NCI-H2227 treated with DMSO at 0.1 percent for 48 hours (cell line): ENCODE measurements around the gene LRP5.

Experiments
- DNase-seq: peaks from one replicate; lab custom pipeline; 2025; lab: John Stamatoyannopoulos, UW

Gene LRP5

DNA sequence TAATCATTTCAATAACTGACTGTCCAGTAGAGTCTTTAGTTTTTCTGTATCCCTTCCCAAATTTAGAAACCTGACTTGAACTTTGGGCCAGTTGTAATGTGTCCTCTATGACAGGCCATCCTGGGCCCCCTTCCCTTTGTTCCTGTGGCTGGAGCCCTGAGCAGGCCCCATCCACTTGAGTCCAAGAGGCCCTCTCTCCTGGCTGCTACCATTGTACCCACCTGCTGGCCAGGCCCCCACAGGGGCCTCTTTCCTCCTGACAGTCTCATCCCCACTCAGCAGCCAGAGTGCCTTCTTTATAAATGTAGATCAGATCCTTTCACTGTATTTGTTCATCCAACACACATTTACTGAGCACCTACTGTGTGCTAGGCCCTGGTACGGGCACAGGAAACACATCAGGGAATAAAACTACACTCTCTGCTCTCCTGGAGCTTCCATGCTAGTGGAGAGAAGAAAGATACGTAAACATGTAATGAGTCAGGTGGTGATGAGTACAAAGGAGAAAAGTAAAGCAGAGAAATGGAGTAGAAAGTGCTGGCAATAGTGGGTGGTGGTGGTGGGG is 2.7 kb upstream of the LRP5 start:
- no peak for DNase-seq

DNA sequence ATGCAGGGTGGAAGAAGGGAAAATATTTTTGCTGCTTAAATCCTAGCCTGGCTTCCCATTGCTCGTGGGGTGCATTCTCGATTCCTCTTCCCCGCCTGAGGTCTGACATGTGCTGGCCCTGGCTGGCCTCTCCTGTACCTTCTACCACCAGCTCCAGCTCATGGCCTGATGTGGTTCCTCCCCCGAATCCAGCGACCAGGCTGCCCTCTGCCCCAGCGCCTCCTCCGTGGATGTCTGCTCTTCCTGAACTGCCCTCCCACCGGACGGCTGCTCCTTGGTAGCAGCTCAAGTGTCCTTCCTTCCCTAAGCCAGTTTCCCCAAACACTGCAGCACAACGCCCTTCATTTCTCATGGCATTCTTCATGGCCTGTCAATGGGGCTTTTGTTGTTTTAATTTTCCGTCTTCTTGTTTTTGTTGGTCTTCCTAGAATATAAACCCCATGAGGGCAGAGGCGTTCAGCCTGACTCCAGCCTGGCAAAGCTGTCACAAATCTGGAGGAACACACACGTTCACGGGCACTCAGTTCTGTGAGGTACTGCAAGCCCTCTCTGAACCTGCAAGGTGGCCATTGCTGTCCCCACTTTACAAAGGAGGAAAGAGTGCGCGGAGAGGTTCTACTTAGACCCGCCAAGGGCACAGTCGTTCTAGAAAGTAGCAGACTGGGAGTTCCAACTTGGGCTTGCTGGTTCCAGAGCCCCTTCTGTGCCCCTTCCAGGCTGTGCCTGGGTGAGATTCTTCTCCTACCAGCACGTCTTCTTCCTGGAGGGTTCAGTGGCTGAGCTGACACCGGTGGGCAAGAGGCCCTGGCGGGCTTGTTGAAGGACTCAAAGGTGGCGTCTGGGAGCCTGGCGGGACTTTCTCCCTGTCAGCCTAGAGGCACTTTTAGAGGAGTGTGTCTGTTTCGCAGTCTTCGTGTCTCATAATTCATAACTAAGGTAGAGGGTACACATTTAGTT is 953 bp upstream of the LRP5 start:
- DNase-seq = no peak

DNA sequence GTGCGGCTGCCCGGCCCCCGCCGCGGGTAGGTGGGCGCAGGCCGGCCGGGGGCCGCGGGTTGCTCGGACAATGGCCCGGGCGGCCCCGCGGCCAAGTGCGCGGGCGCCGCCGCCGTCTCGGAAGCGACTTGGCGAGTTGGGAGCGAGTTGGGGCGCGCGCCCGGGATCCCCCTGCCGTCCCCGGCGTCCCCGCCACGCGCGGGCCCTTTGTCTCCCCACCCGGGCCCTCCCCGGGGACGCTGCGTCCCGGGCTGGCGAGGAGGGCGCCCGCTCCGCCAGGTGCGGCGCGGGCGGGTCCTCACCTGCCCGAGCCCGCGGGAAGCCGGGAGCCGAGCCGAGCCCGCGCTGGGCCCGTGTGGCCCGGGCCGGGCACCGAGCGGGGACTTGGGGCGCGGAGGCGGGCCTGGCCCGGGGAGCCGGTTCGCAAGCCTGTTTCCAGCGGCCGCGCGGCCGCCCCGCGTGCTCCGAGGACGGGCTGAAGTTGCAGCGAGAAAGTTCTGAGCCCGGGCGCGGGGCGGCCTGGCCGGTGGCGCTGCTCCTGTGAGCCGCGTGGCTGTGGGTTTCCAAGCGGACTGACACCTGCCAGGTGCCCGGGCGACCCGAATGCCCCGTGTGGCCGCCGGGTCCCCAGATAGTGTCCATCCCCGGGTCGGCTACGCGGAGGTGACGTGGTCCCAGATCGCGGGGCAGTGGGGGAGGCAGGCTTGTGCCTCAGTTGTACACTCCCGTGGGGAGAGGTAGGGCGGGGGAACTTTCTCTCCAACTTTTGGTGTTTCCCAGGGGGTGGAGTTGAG is 586 bp downstream of the LRP5 start:
- DNase-seq = no peak

GRCh38 chr11:68313574-68314202 is 1.3 kb downstream of the LRP5 start:
- no peak for DNase-seq

GRCh38 chr11:68314203-68315170 is 2.1 kb downstream of the LRP5 start:
- DNase-seq = no peak

GRCh38 chr11:68315171-68315920 is 3.0 kb downstream of the LRP5 start:
- no peak for DNase-seq

DNA sequence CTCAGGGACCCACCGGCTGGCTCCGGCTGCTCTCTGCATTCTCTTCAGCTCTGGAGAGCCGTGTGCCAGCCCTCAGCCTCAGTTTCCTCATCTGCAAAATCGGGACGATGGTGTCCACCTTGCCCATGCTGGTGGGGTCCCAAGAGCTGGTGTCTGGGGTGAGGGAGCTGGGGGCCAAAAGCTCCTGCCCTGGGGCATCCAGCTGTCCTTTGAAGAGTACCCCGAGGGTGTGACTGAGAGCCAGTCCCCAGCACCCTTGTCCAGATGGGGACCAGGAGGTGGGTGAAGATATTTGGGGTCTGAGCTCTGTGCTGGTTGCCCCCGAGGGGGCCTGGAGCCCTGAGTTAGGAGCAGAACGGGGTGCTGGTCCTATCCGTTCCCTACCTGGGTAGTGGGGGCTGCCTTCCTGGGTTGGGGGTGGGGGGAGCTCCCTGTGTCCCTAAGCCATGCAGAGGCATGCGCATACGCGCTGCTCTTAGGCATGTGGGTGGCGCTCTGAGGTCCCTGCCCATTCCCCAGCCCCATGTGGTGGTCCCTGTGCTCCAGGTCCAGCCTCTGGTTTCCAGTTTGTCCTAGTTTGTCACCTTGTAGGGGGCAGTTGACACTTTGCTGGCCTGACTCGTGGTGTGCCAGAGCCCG is 4.9 kb downstream of the LRP5 start:
- no peak for DNase-seq

DNA sequence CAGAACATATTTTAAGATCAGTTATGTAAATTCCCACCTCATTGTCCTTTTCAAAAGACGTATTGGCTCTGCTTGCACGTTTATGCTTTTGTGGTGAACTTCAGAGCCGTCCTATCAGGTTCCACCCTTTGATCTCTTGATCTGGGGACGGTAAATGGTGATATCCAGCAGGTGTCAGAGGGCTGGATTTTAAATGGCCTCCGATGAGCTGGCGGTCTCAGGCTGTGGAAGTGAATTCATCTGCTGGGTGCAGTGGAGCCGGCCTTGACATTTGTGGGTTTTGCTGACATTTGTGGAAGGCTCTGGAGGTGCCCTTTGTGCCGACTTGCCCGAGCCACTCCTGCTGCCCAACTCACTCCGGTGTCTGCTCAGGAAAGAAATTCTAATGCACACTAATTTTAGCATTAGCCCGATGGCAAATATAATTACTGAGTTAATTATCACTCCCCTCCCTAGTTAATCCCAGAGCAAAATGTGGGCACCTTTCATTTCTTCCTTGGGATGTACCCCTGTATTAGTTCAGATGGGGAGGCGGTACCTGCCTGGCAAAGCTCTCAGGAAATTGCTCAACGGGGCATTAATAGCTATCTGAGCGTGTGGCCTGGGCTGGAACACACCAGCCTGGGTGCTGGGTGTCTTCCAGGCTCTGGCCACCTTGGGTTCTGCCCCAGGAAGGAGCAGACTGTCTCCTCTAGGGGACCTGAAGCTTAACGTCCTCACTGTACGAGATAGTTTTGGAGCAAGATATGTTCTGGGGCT is 9.1 kb downstream of the LRP5 start:
- DNase-seq = no peak

DNA sequence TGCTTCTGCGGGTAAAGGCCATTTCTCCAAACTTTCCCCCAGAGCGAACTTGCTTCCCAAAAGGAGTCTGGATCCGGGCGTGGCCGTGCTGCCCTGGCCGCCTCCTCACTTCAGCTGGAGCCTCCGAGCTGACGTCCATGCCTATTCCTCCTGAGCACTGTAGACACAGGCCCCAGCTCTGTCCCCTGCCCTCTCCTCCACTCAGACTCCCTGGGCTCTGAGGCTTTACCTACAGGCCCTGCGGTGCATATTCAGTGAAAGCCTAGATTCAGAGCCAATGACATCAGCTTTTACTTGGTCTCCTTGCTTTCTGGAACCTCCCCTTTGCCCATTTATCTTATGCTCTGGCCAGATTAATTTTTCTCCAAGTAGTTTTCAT is 9.7 kb downstream of the LRP5 start:
- DNase-seq = no peak

DNA sequence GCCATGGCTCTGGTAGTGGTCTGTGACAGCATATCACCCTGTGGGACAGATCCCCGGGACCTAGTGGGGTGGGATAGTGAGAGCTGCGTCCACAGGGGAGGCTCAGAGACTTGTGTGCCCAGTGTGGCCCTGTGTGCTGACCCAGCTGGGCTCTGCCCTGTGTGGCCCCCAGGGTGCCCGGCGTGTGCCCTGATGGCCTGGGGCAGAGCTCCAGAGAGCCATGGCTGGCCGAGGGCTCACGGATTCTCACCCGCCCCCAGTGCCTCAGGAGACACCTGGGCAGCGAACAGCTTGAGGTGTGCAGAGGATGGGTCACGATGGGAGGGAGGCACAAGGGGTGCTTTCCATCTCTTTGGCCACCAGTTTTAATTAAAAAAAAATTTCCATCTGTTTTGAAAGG is 11.8 kb downstream of the LRP5 start:
- no peak for DNase-seq

- DNase-seq = no peak
Observed at GRCh38 chr11:68324695-68325094, 12.3 kb downstream of the LRP5 start.

DNA sequence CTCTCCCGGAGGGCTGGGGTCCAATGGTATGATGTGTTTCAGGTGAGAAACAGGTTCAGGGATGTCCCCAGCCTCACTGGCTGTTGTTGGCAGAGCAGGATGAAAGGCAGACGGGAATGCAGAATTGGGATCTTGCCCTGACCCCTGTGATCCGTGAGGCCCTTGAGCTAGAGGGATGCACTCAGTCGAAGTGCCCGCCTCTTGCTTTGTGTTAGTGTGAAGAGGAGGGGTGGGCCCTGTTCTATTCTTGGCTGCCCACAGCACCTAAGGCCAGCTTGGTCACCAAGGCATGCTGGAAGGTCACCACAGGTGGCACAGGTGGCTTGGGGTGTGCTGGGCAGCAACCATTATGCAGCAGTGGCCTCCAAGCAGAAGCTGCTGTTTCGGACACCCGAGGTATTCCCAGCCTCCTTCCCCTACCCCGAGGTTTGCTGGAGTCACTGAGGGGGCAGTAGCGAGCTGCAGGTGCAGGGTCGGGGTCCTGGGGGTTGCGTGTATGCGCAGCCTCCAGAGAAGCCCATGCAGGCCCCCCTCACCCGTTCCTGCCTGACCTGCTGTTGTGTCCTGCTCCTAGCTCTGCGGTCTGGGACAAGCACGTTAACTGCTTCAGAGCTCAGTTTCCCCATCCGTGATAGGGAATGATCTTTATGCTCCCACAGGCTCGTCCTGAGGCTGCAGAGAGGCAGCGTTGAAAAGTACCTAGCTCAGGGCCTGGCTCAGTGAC is 13.0 kb downstream of the LRP5 start:
- DNase-seq = no peak

DNA sequence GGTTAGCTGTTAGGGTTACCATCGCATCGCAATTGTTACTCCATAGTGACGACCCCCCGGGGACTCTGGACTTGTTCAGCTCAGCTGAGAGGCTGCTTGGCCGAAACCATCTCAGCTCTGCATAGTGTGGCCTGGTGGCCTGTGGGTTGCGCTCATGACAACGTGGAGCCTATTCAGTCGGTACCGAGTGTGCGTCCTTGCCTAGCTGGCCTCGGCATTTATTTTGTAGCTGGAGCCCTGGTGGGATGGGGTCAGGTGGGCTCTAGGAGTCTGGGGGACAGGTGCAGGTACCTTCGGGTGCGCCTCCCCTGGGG is 13.5 kb downstream of the LRP5 start:
- DNase-seq = no peak

DNA sequence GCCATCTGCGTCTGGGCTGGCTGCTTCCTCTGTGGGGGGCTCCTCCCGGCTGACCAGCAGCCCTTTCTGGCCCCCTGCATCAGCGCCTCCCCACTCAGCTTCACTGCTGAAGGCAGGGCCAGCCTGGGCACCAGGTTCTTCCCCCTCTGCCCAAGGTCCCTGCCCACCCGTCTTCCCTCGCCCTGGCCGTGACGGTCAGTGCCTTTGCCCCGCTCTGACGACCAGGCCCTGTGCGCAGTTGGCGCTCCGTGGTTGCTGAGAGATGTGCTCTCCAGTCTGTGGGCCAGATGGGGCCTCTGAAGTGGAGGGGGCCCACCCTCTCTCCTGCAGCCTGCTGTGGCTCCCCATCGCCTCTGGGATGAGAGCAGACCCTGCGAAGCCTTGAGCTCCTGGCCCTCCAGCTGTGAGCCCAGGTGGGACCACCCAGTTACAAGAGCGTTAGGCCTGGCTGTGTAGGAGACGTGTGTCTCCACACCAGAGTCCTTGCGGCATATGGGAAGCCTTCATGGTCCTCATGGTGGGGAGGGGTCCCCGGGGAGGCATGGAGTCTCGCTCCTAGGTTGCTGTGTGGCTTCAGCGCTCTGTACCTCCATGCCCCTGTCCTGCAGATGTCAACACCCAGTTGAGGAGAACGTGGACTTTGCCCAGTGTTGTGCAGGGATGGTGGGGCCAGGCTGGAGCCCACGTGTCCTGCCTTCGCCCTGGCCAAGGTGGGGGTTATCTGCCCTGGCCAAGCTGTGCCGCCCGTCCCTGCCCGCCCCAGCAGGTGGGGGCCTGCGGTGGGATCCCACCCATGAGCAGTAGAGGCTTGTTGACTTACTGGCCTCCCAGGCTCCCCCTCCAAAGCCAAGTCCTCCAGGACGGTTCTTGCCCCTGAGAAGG is 14.2 kb downstream of the LRP5 start:
- DNase-seq = no peak

- no peak for DNase-seq
Observed at GRCh38 chr11:68327586-68328370, 15.4 kb downstream of the LRP5 start.

GRCh38 chr11:68328374-68329091 is 16.1 kb downstream of the LRP5 start:
- DNase-seq = peak; percentile 70
